ENCODE data around the gene TMEM132A. TPM values are rescaled to one million over a fixed set of nuclear protein-coding genes. Genes with fewer than 3 reads are reported as not detected.

TMEM132A gene
- polyA plus RNA-seq, 10 donors: 28.4 to 46.5 (median 36.6) TPM

DNA sequence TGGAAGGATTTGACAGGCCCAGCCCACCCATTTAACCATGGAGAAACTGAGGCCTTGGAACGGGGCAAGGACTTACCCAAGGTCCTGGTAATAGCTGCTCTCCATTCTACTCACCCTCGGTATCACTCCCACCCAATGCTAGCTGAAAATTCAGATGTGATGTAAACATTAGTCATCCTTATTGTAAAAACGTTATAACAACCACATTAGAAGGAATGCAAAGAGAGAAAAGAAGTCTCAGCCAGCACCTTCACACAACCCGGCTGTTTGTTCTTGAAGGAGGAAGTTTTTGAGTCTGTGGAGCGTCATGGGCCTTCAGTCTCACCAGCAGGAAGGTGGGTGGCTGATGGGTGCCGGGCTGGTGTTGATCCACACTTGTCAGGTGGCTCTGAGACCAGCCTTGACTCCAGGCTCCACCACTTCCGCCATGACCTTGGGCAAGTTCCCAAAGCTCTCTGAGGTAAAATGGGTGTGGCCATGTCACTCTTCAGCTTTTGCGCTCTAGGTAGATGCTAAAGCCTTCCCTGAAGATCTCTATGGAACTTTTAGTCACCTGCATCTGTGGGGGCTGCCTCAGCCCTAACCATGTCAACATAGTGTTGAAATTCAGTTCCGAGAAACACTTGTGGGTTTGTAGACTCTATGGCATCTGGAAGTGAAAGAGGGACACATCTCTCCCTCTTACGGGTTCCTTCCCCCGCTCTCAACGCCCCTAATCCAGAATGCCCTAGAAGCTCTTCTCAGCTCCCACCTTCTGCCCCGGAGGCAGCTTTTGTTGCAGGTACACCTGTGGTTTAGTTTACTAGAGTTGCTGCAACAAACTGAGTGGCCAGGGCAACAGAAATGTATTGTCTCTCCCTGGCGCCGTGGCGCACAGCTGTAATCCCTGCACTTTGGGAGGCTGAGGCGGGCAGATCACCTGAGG is 62.0 kb downstream of the TMEM132A start:
- DNase-seq: no peak

Other genes starting within 250 kb of the TMEM132A start
- gene MS4A8, start 224.8 kb upstream of the TMEM132A start, polyA plus RNA-seq (ENCODE audit: insufficient read length in 10 of 10): 10 to 100 TPM in 1 of 10 donors, 1 to 10 TPM in 9; 4.0 to 12.7 (median 6.0) TPM
- gene MS4A18, start 199.7 kb upstream of the TMEM132A start, polyA plus RNA-seq (ENCODE audit: insufficient read length in 10 of 10): not detected
- gene MS4A15, start 167.6 kb upstream of the TMEM132A start, polyA plus RNA-seq (ENCODE audit: insufficient read length in 10 of 10): under 1 TPM in 2 of 10 donors, not detected in 8; 0.09 to 0.20 TPM
- gene MS4A10, start 139.1 kb upstream of the TMEM132A start, polyA plus RNA-seq (ENCODE audit: insufficient read length in 10 of 10): under 1 TPM in 1 of 10 donors, not detected in 9; 0.07 TPM
- 10 to 100 TPM; 14.0 to 22.8 (median 18.4) TPM for gene CCDC86, start 82.3 kb upstream of the TMEM132A start, polyA plus RNA-seq (ENCODE audit: insufficient read length in 10 of 10)
- 1 to 10 TPM in 8 of 10 donors, under 1 TPM in 2; 0.63 to 2.1 (median 1.2) TPM for gene PTGDR2, start 68.5 kb upstream of the TMEM132A start, polyA plus RNA-seq (ENCODE audit: insufficient read length in 10 of 10)
- gene ZP1, start 56.9 kb upstream of the TMEM132A start, polyA plus RNA-seq (ENCODE audit: insufficient read length in 10 of 10): under 1 TPM in 4 of 10 donors, not detected in 6; 0.10 to 0.49 (median 0.30) TPM
- 10 to 100 TPM; 53.2 to 96.9 (median 63.3) TPM for gene PRPF19, start 17.9 kb upstream of the TMEM132A start, polyA plus RNA-seq (ENCODE audit: insufficient read length in 10 of 10)
- 100 to 1,000 TPM in 2 of 10 donors, 10 to 100 TPM in 8; 73.9 to 109 (median 94.8) TPM for gene TMEM109, start 10.3 kb upstream of the TMEM132A start, polyA plus RNA-seq (ENCODE audit: insufficient read length in 10 of 10)
- 10 to 100 TPM; 16.3 to 32.1 (median 24.4) TPM for gene SLC15A3, start 27.7 kb downstream of the TMEM132A start, polyA plus RNA-seq (ENCODE audit: insufficient read length in 10 of 10)
- 10 to 100 TPM in 1 of 10 donors, 1 to 10 TPM in 5, under 1 TPM in 4; 0.43 to 10.6 (median 1.1) TPM for gene CD6, start 47.2 kb downstream of the TMEM132A start, polyA plus RNA-seq (ENCODE audit: insufficient read length in 10 of 10)
- 1 to 10 TPM in 1 of 10 donors, under 1 TPM in 9; 0.08 to 7.5 (median 0.12) TPM for gene CD5, start 178.0 kb downstream of the TMEM132A start, polyA plus RNA-seq (ENCODE audit: insufficient read length in 10 of 10)
- 10 to 100 TPM; 13.3 to 17.7 (median 16.4) TPM for gene VPS37C, start 237.0 kb downstream of the TMEM132A start, polyA plus RNA-seq (ENCODE audit: insufficient read length in 10 of 10)

Data from muscle of back (tissue), 11 donors.